HEK293T (cell line): ENCODE results near the gene SLC25A20.

Source experiments
- CTCF ChIA-PET: fragments of 350-600 bp; formaldehyde crosslinking; extraction: SDS; loops from one replicate; lab custom pipeline; 2021; ENCODE audit warnings: antibody characterized with exemption, inconsistent platforms; lab: Yijun Ruan, JAX
- POLR2A ChIA-PET: fragments of 350-600 bp; formaldehyde crosslinking; extraction: SDS; loops from one replicate; lab custom pipeline; 2020; ENCODE audit warnings: antibody characterized with exemption, inconsistent platforms; lab: Yijun Ruan, JAX
- DNase-seq: peaks from one replicate; pipeline ENCODE4 v3.0.0; 2012; ENCODE audit warnings: mixed read lengths; ENCODE audit errors: extremely low spot score
- ARNT ChIP-seq: fragments of 450-650 bp; IDR thresholded peaks from 2 replicates; pipeline ENCODE4 v1.6.1; 2017; ENCODE audit warnings: mild to moderate bottlenecking
- BHLHE40 ChIP-seq: fragments of 450-650 bp; IDR thresholded peaks from 2 replicates; pipeline ENCODE4 v1.6.1; 2016; ENCODE audit warnings: mild to moderate bottlenecking, moderate library complexity, borderline replicate concordance
- CTBP1 ChIP-seq: fragments of 450-650 bp; IDR thresholded peaks from 2 replicates; pipeline ENCODE4 v1.6.1; 2016; ENCODE audit warnings: borderline replicate concordance
- ELF4 ChIP-seq: fragments of 450-650 bp; IDR thresholded peaks from 2 replicates; pipeline ENCODE4 v1.6.1; 2017; ENCODE audit warnings: antibody characterized with exemption
- FOXA1 ChIP-seq: fragments of 450-650 bp; IDR thresholded peaks from 2 replicates; pipeline ENCODE4 v1.6.1; 2016; ENCODE audit warnings: mild to moderate bottlenecking
- FOXK2 ChIP-seq: fragments of 450-650 bp; IDR thresholded peaks from 2 replicates; pipeline ENCODE4 v1.6.1; 2016; ENCODE audit warnings: mild to moderate bottlenecking
- FOXM1 ChIP-seq: fragments of 450-650 bp; IDR thresholded peaks from 2 replicates; pipeline ENCODE4 v1.6.1; 2017; ENCODE audit warnings: mild to moderate bottlenecking, borderline replicate concordance
- HDGF ChIP-seq: fragments of 450-650 bp; IDR thresholded peaks from 2 replicates; pipeline ENCODE4 v1.6.1; 2017; ENCODE audit warnings: antibody characterized with exemption, borderline replicate concordance
- L3MBTL2 ChIP-seq: fragments of 450-650 bp; conservative IDR thresholded peaks from 2 replicates; pipeline ENCODE4 v1.6.1; 2016; ENCODE audit warnings: mild to moderate bottlenecking
- LEF1 ChIP-seq: fragments of 450-650 bp; IDR thresholded peaks from 2 replicates; pipeline ENCODE4 v1.6.1; 2017; ENCODE audit warnings: mild to moderate bottlenecking, borderline replicate concordance
- NFRKB ChIP-seq: fragments of 450-650 bp; IDR thresholded peaks from 2 replicates; pipeline ENCODE4 v1.6.1; 2016; ENCODE audit warnings: mild to moderate bottlenecking, moderate library complexity
- PKNOX1 ChIP-seq: fragments of 450-650 bp; IDR thresholded peaks from 2 replicates; pipeline ENCODE4 v1.6.1; 2016
- SP1 ChIP-seq: fragments of 450-650 bp; IDR thresholded peaks from 2 replicates; pipeline ENCODE4 v1.6.1; 2017
- SUZ12 ChIP-seq: fragments of 450-650 bp; IDR thresholded peaks from 2 replicates; pipeline ENCODE4 v1.6.1; 2016; ENCODE audit warnings: mild to moderate bottlenecking
- TARDBP ChIP-seq: fragments of 450-650 bp; IDR thresholded peaks from 2 replicates; pipeline ENCODE4 v1.6.1; 2016
- ZNF384 ChIP-seq: fragments of 450-650 bp; IDR thresholded peaks from 2 replicates; pipeline ENCODE4 v1.6.1; 2016

Gene SLC25A20

DNA sequence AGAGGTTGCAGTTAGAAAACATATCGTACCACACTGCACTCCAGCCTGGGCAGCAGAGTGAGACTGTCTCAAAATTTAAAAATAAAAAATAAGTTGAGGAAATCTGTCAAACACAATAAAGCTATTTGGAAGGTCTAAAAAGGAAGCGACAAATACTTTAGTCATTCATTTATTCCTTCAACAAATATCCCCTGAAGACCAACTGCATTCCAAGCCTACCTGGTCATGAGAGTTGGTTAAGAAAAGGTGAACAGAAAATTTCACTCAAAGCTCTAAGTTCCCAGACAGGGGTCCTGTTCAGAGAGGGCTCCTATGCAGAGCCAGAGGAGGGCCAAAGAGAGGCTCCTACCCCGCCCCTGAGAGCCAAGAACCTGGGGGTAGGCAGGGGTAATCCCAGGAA is 35.6 kb downstream of the SLC25A20 start:
- DNase-seq = no peak
- POLR2A ChIA-PET = no interaction called here
- CTCF ChIA-PET = interaction anchor here (0.6 kb wide), 1 partner anchor 21 kb away, joined by 3 read pairs; no protein-coding TSS in a partner anchor
- TF ChIP-seq LEF1 (no peak), FOXA1 (no peak), ELF4 (no peak), FOXM1 (no peak), HDGF (no peak), PKNOX1 (no peak), SP1 (no peak), CTBP1 (no peak), ARNT (no peak), FOXK2 (no peak)

- ChIA-PET CTCF (no interaction called here), POLR2A (no interaction called here)
- no peak for DNase-seq
- TF ChIP-seq ZNF384 = no peak
- no peak for TF ChIP-seq L3MBTL2
- no peak for TF ChIP-seq ARNT
- TF ChIP-seq FOXM1 = no peak
- no peak for TF ChIP-seq FOXA1
- no peak for TF ChIP-seq LEF1
- no peak for TF ChIP-seq NFRKB
- TF ChIP-seq BHLHE40 = no peak
Observed at GRCh38 chr3:48859206-48859605, 39.5 kb downstream of the SLC25A20 start.

- ChIA-PET POLR2A (no interaction called here), CTCF (no interaction called here)
- no peak for DNase-seq
- TF ChIP-seq FOXM1 (no peak), FOXK2 (no peak), SP1 (no peak), ELF4 (no peak), NFRKB (no peak), LEF1 (no peak), ZNF384 (no peak), SUZ12 (no peak), BHLHE40 (no peak), PKNOX1 (no peak), TARDBP (no peak), HDGF (no peak), ARNT (no peak), L3MBTL2 (no peak), CTBP1 (no peak), FOXA1 (no peak)
Observed at GRCh38 chr3:48858709-48859108, 40.0 kb downstream of the SLC25A20 start.

DNA sequence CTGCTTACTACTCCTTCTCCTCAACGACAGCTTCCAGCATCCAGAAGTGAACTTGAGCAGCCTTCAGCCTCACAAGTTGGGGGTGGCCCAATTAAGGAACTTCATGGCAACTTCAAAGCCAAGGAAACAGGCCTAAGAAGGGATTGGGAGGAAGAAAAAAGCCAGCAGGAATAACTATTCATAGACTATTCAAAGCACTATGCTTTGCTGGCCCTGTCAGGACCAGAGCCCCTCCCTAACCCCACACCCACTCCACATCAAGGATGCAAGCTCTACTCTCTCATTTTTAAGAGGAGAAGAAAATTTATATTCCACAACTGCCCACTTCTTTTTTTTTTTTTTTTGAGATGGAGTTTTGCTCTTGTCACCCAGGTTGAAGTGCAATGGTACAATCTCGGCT is 41.0 kb downstream of the SLC25A20 start:
- no peak for TF ChIP-seq TARDBP
- no peak for TF ChIP-seq CTBP1
- no peak for TF ChIP-seq PKNOX1
- TF ChIP-seq ELF4 = no peak
- TF ChIP-seq L3MBTL2 = no peak
- no peak for TF ChIP-seq LEF1
- no peak for TF ChIP-seq BHLHE40
- no peak for TF ChIP-seq NFRKB
- TF ChIP-seq ARNT = no peak
- TF ChIP-seq SUZ12 = no peak
- no peak for TF ChIP-seq FOXA1
- TF ChIP-seq FOXM1 = no peak
- TF ChIP-seq HDGF = no peak
- no peak for TF ChIP-seq SP1
- TF ChIP-seq FOXK2 = no peak
- no peak for TF ChIP-seq ZNF384
- ChIA-PET POLR2A (interaction anchor here (0.6 to 1.3 kb wide), 2 partner anchors 10 to 411 kb away, joined by 3 read pairs; partner anchors contain the start of genes ATRIP and PRKAR2A), CTCF (interaction anchor here (0.6 to 0.7 kb wide), 2 partner anchors 19 to 80 kb away, joined by 3 to 4 read pairs; no protein-coding TSS in a partner anchor)
- no peak for DNase-seq

DNA sequence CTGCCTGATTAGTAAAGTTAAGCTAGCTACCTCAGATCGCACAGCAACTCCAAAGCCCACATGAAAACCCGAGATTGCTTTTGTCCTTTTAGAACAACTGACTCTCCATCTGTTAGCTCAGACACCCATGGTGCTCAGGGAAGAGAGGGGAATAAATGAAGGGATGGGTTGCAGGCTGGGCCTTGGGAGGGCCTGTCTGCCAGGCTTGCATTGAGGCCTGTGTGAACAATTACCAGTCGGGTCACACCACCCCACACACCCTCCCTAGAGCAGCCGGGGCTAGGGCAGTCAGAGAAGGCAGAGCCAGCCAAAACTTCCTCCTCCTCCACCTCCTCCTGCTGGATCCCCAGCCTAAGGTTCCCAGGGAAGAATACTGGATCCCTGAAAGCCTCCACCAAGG is 42.2 kb downstream of the SLC25A20 start:
- no peak for TF ChIP-seq HDGF
- TF ChIP-seq FOXK2 = no peak
- TF ChIP-seq FOXA1 = no peak
- TF ChIP-seq ZNF384 = no peak
- TF ChIP-seq ARNT = no peak
- ChIA-PET POLR2A (interaction anchor here (1.5 kb wide), 1 partner anchor 9 kb away, joined by 8 read pairs; the partner anchor contains the start of gene PRKAR2A), CTCF (interaction anchor here (0.7 kb wide), 1 partner anchor 11 kb away, joined by 8 read pairs; no protein-coding TSS in a partner anchor)

GRCh38 chr3:48855681-48856447 is 42.8 kb downstream of the SLC25A20 start:
- CTCF ChIA-PET = interaction anchor here (0.7 kb wide), 1 partner anchor 11 kb away, joined by 8 read pairs; no protein-coding TSS in a partner anchor
- TF ChIP-seq SP1 = no peak
- no peak for TF ChIP-seq SUZ12
- no peak for TF ChIP-seq L3MBTL2
- no peak for TF ChIP-seq LEF1
- TF ChIP-seq FOXA1 = no peak
- no peak for TF ChIP-seq ARNT
- TF ChIP-seq CTBP1 = no peak
- TF ChIP-seq FOXM1 = no peak
- TF ChIP-seq PKNOX1 = no peak
- no peak for TF ChIP-seq BHLHE40
- TF ChIP-seq ZNF384 = no peak
- TF ChIP-seq TARDBP = no peak
- no peak for TF ChIP-seq NFRKB
- TF ChIP-seq HDGF = no peak
- no peak for TF ChIP-seq ELF4
- TF ChIP-seq FOXK2 = no peak
- no peak for DNase-seq
- POLR2A ChIA-PET = interaction anchor here (1.5 kb wide), 1 partner anchor 8 kb away, joined by 8 read pairs; the partner anchor contains the start of gene PRKAR2A

More for the DNA sequence above, 42.2 kb downstream of the SLC25A20 start:
- no peak for DNase-seq
